ENCODE results near the gene PPBP.

Gene PPBP, protein sequence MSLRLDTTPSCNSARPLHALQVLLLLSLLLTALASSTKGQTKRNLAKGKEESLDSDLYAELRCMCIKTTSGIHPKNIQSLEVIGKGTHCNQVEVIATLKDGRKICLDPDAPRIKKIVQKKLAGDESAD

DNA sequence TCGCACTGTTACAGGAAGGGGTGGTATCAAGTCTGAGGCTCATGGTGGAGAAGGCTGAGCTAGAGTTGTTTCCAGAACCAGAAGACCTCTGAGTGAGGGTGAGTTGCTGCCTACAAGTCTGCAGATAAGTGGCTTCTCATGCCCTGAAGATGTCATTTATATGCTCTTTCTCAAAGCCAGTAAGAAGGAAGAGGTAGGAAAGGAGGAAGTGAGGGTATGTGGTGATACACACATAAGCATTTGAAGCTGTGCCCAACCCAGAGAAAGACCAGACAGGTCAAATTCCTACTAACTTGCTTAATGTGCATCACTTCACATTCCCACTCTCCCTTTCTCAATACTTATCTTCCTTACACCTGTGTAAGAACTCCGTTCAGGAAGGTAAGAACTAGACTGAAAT, at the start of gene PPBP:
Gene PPBP (minus strand): TSS at position 130 of the 400 bp plus-strand sequence. CDS start 87 bp downstream, at position 43.
- FAIRE-seq: no peak

DNA sequence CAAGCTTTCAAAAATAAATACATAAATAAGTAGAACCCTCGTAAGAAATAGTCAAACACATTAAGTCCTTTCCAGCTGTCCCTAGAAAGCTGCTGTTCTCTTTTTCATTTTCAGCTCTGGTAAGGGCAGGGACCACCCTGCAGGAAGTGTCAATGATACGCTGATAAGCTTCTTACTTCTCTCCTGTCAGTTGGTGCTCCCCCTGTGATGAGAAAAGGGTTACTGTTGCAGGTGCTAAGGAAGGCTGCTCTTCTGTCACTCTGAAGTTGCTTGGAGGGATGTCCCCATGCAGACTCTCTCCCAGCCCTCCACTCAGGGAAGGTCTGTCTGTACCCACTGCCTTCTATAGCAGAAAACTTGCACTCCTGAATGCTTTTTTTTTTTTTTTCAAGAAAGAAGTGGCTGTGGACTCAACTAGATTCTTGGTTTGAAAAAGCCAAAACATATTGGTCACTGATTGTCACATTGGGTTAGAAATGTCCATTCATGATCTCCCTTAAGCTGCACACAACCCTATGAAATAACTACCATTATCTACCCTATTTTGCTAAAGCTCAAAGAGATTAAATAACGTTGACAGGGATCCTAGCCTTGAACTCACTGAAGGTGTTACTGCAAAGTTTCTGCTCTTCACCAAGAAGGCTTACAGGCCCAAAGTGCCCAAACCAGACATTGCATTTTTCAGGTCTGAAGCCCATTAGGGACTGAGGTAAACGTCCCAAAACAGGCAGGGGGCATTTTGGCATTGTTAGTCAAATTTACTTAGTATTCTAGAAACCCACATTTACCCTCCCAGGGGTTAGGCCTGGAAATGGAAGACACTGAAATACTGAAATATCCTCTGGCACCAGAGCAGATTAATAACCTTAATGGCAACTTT, 49.3 kb upstream of the PPBP start:
- FAIRE-seq: no peak

DNA sequence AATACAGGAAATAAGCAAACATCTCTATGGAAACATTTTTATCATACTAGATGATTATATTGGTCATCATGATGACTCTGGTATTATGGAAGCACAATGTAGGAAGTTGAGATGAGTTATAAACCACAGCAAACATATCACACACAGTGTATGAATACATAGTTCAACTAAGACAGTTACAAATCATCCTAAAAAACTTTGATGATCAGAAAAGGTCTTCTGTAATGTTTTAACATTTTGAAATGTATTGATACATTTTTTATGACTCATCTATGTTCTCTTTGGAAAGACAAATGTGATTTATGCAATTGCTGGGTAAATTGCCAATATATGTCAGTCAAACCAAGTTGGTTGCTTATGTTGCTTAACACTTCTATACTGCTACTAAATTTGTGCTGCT, 45.7 kb upstream of the PPBP start:
- no peak for FAIRE-seq

DNA sequence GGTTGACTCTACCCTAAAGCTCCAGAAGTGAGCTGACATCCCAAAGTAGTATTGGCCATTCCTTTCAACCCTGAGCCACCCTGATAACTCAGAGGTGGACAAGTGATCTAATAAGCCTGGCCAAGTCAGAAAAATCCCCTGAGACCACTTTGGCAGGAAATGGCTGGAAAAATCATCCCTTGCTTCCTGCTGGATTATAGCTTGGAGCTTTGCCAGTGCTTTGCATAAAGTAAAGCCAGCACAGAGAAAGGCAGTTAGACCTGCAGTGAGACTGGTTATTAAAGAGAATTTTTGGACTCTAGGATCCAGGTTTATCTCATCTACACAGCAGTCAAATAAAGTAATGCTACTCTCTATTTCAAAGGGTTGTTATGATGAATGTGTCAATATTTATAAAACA, 44.1 kb upstream of the PPBP start:
- no peak for FAIRE-seq

DNA sequence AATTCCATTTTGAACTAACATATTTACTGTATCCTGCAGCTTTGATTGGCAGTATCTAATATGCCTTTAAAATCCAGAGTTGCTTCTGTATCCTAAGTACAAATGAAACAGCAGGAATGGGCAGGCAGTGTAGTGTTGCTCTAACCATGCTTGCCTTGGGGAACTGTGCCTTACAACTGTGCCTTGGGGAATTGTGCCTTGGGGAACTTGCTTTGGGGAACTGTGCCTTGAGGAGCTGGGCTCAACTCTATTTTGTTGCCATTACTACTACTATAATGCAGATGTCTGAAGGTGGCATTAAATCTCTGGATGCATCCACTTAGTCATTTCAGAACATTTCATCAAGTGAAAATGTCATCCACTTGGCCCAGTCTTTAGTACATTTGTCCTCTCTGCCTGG, 43.6 kb upstream of the PPBP start:
- FAIRE-seq: no peak

DNA sequence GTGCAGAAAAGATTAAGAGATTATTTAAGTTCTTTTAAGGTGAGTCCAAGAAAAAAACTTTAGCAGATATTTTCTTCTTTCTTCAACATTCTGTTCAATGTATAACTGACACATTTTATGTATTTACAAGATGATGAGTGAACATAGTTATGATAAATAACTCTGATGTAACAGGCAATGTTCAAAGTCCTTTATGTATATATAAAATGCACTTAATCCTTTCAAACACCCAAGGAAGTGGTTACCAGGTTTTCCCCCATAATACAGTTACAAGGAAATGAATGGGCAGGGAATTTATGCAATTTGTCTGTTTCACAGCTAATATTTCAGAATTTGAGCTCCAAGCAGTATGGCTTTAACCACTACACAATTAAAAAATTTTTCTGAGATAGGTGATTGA, 42.3 kb upstream of the PPBP start:
- no peak for FAIRE-seq

DNA sequence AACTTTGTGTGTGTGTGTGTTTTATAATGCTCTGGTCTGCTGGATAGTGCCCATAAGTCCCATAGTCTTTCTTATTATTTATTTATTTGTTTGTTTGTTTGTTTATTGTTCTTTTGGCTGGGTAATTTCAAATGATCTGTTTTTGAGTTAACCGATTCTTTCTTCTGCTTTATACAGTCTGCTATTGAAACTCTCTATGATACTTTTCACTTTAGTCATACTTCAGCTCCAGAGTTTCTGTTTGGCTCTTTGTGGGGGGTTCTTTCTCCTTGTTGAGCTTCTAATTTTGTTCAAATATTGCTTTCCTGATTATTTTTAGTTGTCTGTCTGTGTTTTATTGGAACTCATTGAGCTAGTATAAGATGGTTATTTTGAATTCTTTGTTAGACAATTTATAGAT, 40.5 kb upstream of the PPBP start:
- no peak for FAIRE-seq

DNA sequence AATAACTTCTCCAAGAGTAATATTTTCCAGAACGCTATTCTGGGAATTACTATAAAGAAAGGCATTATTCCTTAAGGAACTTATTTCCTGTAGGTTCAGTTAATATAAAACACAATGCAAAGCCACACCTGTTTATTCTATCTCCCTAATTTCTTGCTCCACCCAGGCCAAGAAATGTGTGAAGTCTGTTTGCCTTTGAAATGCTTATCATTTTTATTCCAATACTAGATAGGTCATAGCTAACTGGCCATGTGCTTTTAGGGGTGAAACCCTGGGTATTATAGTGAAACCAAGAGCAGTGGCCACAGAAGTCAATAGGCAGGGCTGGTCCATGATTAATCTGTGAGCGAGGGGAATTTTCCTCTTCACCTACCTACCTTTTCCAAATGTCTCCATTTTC, 35.7 kb upstream of the PPBP start:
- no peak for FAIRE-seq

DNA sequence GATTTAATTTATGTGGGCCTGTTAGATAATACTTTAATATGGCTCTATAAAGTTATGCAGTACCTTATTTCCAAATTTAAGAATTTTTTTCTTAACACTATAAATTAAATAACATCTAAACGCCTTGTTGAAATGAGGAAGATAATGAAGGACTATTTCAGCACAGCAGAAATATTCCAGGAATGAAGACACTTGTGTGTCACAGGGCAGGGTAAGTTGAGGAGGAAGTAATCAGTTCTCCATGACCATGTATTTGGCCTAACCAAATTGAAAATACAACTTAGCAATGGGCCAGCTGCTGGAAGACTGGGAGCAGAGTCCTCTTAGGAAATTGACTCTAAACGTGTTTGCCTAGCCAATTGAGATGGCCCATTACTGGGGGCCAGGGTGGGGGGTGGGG, 33.6 kb upstream of the PPBP start:
- no peak for FAIRE-seq

DNA sequence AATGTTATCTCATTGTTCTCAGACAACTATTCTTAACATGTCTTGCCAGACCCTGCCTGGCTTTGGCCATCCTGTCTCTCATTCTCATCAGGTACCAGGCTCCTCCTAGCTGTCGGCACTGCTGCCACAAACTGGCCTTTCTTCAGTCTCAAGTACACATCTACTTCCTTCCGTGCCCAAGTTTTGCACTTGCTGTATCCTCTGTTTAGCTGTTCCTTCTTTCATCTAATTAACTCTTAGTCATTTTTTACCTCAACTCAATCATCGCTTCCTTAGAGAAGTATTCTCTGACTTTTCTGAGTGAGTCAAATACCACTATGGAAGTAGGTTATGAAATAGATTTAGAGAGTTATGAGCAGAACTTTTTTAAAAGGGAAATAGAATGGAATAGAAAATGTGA, 30.8 kb upstream of the PPBP start:
- FAIRE-seq: no peak

DNA sequence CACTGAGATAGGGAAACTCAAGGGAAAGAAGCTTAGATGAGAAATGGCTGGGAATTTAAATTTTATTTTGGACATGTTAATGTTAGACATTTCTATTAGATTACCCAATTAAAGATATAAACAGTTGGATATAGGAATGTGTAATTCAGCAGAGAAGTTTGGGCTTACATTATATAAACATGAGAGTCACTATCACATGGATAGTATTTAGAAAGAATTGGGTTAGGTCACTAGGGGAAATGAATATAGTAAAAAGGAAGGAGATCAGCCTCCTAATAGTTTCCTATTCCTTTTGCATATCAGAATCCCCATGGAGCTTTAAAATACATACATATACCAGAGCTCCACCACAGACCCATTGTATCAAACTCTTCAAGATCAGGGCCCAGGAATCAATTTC, 30.1 kb upstream of the PPBP start:
- no peak for FAIRE-seq

DNA sequence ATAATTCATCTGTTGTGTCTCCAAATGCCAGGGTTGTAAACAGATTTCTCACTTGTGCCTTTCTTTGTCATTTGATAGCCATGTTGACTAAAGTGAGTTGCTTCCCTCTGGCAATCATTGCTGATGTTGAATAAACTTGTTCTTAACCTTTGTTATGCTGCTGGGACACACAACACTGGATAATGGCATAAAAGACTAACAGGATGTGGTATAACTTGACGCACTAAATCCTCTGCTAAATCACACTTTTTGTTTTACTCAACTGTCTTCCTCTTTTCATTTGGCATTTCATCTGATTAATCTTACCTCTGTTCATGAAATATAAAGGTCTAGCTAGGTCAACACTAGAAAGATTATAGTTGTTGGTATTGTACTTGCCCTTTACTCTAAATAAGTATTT, 28.1 kb upstream of the PPBP start:
- FAIRE-seq: no peak

DNA sequence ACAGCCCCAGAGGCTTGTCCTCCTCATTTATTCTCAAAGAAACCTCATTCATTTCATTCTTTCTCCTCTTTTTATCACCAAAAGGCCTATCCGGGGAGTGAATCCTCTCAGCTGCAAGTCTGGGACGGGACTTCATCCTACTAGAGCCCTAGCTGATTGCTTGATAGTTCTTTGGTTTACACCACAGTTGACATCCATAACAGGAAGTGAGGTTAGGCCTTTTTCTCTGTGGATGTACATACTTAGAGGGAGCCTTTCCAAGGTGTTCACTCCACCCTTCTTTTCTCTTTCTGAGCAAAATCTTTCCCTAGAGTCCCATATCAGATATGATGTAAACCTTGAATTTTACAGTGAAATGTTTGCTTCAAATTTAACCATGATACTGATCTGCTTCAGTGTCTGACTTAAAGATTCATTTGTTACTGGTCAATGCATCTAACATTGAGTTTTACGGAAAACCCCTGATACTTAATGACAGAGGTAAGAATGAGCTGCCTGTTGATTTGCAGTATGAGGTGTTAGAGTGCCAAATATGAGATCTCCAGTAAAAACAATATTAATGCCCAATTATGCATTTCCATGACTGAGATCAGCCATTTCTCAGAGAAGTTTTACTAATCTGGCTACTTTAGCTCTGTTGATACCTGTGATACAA, 27.3 kb upstream of the PPBP start:
- FAIRE-seq: no peak

DNA sequence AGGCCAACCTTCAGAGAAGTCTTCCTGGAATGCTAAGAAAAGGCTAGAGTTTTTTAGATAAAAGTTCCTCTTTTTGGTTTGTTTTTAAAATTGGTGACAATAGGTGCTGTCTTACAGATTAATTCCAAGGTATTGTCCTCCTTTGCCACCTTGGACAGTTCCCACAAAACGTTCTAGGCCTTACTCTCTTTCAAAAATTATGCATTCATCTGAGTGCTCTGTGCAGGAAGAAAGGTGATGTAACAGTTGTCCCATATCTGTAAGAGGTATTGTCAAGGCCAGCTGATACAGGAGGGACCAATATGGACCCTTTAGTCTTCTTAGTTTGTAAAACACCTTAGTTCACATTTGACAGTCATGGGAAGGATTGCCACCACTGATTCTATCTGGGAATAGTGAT, 26.3 kb upstream of the PPBP start:
- no peak for FAIRE-seq

DNA sequence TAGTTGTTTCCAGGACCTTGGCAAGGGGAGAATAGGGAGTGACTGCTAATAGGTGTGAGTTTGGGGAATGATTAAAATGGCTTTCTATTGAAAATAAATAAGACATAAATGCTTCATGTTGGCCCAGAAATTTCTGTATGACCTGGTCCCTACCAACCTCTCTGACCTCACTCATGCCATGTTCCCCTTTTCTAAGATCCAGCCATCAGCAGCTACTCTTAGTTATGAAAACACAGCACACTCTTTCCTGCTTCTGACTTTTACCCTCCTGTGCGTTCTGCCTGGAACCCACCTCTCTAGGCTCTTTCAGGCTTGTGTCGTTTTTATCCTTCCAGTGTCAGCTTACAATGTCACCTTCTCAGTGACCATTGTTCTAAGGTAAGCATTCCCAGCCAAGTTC, 25.3 kb upstream of the PPBP start:
- no peak for FAIRE-seq

DNA sequence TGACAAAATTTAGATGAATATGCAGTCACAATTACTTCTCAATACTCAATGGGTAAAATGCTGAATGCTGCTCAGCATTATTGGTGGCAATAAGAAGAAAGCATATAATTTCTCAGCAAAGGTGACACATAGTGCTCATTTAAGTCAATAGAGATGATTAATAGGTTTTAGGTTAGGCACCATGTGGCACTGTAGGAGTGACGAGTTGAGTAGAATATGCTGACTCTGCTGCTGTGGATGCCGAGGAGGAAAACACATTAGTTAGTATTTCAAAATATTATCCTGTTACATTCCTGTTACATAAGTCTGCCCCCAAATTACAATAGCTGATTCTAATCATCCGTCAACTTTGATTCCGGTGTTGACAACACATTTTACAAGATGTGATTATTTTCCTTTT, 24.1 kb upstream of the PPBP start:
- no peak for FAIRE-seq

DNA sequence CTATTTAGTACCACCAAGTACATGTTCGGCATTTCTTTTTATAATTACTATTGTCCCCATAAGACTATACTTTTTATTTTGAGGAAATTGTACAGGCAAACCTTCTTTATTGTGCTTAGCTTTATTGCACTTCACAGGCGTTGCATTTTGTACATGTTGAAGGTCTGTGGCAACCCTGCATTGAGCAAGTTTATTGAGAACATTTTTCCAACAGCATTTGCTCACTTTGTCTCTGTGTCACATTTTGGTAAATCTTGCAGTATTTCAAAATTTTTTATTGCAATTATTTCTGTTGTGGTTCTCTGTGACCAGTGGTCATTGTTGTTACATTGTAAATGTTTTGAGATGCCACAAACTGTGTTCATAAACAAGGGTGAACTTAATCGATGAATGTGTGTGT, 21.3 kb upstream of the PPBP start:
- no peak for FAIRE-seq

DNA sequence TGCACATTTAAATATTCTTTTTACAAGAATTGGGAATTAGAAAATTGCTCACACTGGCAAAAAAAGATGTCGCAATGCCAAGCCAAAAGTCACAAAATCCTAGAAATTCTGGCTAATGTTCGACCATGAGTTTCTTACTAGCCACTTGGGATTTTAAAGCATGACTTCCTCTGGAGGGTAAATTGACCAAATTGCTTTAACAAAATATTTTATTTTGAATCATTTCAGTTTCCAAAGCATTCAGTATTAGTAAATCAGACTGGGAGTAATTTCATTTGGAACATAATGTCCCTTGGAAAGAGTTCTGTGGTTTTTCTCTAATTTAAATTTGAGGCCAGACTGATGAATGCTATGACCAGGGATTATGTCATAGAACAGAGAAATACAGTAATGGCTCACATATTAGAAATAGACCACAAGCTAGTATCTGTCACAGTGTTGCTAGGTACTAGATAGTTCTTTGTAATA, 18.1 kb upstream of the PPBP start:
- no peak for FAIRE-seq

DNA sequence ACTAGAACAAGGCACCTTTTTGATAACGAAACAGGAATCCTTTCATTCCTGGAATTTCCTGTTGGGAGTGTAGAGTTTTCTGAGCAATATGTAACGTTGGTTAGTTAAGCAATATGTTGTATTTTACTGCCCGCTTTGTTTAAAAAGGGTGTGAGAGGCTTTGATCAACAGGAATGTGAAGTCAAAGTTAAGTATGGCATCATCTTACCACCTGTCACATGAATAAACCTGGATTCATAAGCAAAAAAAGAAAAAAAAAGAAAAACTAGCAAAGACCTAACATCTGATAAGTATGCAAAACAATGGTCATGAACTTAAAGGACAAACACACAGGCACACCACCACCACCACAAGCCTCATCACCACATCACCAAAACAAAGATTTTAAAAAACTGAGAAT, 17.5 kb upstream of the PPBP start:
- no peak for FAIRE-seq

DNA sequence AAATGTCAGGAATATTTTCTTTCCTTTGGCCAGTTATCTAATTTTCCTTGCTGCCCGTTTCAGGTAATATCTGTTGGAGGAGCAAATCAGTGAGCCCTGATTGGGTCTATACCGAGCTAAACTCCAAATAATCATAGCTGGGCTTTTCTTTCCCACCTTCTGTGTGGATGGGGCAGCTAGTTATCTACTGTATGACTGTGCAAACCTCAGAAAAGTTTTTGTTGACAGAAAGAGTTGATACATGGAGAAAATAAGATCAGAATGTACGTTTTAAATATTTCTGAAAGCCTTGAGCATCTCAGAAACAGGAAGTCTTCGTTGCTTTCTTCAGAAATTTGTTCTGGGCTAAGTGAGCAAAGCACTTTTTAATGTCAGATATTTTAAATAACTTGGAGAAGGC, 16.7 kb upstream of the PPBP start:
- FAIRE-seq: no peak

DNA sequence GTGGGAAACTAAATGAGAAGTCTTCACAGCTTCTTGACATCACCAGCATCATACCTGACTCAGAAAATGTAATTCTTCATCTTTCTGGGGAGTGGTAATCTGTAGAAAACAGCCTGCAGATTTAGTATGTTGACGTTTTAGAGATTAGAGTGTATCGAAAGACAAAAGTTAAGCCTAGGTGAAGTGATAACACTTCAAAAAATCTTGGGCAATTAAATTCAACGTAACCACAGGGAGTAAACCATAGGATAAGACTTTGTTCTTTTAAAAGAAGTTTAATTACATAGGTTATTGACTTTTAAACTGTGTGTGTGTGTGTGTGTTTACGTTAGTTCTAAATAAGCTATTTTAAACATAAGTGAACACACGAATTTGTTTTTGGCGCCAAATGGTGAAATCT, 12.3 kb upstream of the PPBP start:
- FAIRE-seq: no peak

DNA sequence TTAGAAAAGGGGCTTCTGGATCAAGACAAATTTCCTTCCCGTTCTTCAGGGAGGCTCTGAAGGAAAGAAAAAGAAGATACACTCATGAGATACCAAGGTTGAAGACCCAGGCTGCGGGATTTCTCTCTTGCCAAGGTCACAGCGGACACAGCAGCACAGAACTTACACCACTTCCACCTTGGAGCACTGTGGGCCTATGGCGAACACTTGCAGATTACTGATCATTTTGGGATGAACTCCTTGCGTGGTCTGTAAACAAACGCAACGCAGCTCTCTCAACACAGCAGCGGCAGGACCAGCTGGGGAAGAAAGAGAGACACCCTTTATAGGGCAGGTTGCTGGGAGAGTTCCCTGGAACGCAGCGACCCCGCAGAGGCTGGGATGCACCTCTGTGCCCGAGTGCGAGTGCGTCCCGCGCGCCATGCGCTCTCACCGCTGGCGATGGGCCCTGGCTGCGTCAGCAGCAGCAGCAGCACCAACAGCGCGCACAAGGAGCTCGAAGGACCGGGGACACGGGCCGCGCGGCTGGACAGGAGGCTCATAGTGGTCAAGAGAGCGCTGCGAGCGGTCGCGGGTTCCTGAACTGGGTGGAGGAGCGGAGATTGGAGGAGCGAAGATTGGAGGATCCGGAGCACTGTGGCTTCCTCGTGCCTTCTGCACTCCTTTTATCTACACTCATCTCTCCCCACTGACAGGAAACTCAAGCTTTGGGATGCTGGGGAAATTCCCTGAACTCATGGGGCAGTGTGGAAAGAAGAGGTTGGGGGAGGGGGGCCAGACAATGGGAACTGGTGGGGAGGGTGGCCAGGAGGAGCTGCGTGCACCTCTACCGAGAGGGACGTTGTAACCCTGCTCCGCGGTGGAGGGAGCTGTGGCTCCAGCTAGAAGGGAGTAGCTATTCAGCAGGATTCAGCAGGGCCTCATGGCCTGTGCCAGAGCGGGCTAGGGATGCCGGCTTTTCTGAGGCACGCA, 10.3 kb upstream of the PPBP start, which contains the start of gene CXCL5:
Gene CXCL5 (minus strand): TSS at position 638 of the 972 bp plus-strand sequence. CDS start 96 bp downstream, at position 542.
- no peak for FAIRE-seq

DNA sequence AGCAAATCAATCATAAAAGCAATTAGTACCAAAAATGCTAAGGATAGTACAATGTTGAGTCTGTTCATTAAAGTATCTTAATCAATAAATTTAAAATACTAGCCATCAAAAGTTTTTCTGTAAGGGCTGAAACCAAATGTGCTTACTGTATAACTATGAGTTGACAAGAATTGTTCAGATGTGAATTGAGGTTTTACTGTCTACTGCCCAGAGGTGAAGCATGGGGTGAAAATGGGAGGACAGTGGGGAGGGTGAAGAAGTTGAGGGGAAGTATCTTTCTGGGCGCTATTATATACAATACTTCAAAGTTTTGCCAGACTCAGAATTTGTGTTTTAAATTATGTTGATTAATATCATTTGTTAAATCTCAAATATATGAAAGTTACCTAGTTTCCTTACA, 4.1 kb upstream of the PPBP start:
- no peak for FAIRE-seq
